Endothelial cell (in vitro differentiated cells): ENCODE results near the gene MAD1L1. TPM values are rescaled to one million over a fixed set of nuclear protein-coding genes. Genes with fewer than 3 reads are reported as not detected.

Experiments used
- DNase-seq: peaks from one replicate; pipeline ENCODE4 v3.0.0; 2021; ENCODE audit warnings: low spot score
- H3K27ac Mint-ChIP-seq: one replicate; pipeline ENCODE4 v1.8.0; 2021; ENCODE audit warnings: mixed read lengths, inconsistent platforms; ENCODE audit not compliant: unreplicated experiment
- H3K27me3 Mint-ChIP-seq: one replicate; pipeline ENCODE4 v1.8.0; 2021; ENCODE audit warnings: mild to moderate bottlenecking, moderate library complexity, mixed read lengths, inconsistent platforms; ENCODE audit not compliant: unreplicated experiment
- H3K36me3 Mint-ChIP-seq: one replicate; pipeline ENCODE4 v1.8.0; 2021; ENCODE audit warnings: mild to moderate bottlenecking, low read depth, mixed read lengths, inconsistent platforms; ENCODE audit not compliant: unreplicated experiment
- H3K4me1 Mint-ChIP-seq: one replicate; pipeline ENCODE4 v1.8.0; 2021; ENCODE audit warnings: mild to moderate bottlenecking, mixed read lengths, inconsistent platforms; ENCODE audit not compliant: unreplicated experiment
- H3K4me3 Mint-ChIP-seq: one replicate; pipeline ENCODE4 v1.8.0; 2021; ENCODE audit warnings: mild to moderate bottlenecking, mixed read lengths, inconsistent platforms; ENCODE audit not compliant: unreplicated experiment
- H3K9me3 Mint-ChIP-seq: one replicate; pipeline ENCODE4 v1.8.0; 2021; ENCODE audit warnings: mixed read lengths, inconsistent platforms; ENCODE audit not compliant: unreplicated experiment
- total RNA-seq: library from RNA; stranded (reverse); fragmentation: NEBNext Ultra II Directional; extraction: Animal tissue kit (Norgen Biotek cat#: 25700); gene quantifications from one replicate; pipeline ENCODE4 v1.2.1, GENCODE V29; 2021; ENCODE audit not compliant: unreplicated experiment
- TF ChIP-seq, protein P1 (sequence below): fragments of 200-600 bp; sonication (generic); IDR thresholded peaks from one replicate; pipeline ENCODE4 v1.5.0; 2021; ENCODE audit warnings: antibody characterized with exemption; ENCODE audit not compliant: unreplicated experiment

The MAD1L1 gene
- total RNA-seq, 1 donor from 2014 or later, result 43.3 TPM

DNA sequence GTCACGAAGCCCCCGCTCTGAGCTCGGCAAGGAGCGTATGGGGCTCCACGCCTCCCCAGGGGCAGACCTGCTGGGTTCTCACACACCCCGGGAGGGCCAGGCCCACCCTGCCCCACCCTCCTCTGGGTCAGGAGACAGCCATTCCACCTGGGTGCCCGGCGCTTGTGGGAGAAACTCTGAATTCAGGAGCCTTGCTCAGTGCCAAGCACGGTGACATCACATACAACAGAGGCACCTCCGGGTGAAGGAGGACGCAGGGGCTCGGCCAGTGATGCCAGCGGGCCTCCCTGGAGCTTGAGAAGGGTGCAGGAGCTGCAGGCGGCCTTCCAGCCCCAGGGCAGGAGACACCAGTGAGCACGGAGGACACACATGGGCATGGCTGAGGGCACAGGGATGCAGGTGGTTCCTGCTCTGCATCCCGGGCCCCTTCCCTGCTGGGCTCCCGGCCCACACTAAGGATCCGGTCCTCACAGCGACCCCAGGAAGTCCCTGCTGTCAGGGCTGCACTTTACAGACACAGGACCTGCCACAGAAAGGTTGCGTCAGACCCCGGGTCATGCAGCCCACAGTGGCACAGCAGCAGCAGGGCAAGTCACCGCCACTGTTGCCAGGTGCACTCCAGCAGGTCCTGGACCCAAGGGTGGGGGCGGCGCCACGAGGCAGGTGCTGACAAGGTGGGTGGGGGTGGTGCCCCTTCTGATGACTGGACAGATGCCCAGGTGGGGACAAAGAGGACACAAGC, 108.0 kb downstream of the MAD1L1 start:
- TF ChIP-seq, protein P1, sequence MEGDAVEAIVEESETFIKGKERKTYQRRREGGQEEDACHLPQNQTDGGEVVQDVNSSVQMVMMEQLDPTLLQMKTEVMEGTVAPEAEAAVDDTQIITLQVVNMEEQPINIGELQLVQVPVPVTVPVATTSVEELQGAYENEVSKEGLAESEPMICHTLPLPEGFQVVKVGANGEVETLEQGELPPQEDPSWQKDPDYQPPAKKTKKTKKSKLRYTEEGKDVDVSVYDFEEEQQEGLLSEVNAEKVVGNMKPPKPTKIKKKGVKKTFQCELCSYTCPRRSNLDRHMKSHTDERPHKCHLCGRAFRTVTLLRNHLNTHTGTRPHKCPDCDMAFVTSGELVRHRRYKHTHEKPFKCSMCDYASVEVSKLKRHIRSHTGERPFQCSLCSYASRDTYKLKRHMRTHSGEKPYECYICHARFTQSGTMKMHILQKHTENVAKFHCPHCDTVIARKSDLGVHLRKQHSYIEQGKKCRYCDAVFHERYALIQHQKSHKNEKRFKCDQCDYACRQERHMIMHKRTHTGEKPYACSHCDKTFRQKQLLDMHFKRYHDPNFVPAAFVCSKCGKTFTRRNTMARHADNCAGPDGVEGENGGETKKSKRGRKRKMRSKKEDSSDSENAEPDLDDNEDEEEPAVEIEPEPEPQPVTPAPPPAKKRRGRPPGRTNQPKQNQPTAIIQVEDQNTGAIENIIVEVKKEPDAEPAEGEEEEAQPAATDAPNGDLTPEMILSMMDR, result no peak
- H3K27me3 Mint-ChIP-seq, result peaks cover 16% of the 10 kb centered on the region
- H3K9me3 Mint-ChIP-seq, result no peaks in the 10 kb centered on the region

DNA sequence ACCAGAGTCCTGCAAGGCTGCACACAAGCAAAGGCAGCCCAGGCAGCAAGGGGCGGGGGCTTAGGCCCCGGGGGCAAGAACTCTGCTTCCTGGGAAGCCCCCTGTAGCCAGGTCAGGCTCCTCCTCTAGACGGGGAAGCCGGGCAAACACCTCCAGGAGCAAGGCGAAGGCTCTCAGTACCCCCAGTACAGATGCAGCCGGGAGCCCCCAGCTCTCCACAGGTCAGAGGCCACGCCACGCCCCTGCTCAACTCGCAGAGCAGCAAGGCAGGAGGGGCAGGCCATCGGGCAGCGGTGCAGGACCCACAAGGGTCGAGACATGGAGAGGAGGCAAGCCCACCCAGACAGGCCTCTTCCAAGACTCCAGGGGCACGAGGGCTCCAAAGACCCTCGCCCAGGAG, 108.8 kb downstream of the MAD1L1 start:
- Mint-ChIP-seq H3K4me1 (no peaks in the 10 kb centered on the region), H3K4me3 (no peak overlapping the region), H3K27me3 (peaks cover 18% of the 10 kb centered on the region), H3K9me3 (no peaks in the 10 kb centered on the region), H3K36me3 (peaks cover 9% of the 10 kb centered on the region), H3K27ac (no peak overlapping the region)
- DNase-seq, result no peak
- TF ChIP-seq, protein P1, result no peak

More for the DNA sequence above, 108.0 kb downstream of the MAD1L1 start:
- DNase-seq, result no peak
- no peak overlapping the region for H3K27ac Mint-ChIP-seq
- H3K4me3 Mint-ChIP-seq, result no peak overlapping the region
- H3K36me3 Mint-ChIP-seq, result peaks cover 9% of the 10 kb centered on the region
- no peaks in the 10 kb centered on the region for H3K4me1 Mint-ChIP-seq

GRCh38 chr7:2123360-2123759, 109.4 kb downstream of the MAD1L1 start:
- TF ChIP-seq, protein P1, result no peak
- Mint-ChIP-seq H3K9me3 (no peaks in the 10 kb centered on the region), H3K36me3 (peaks cover 9% of the 10 kb centered on the region), H3K27ac (no peak overlapping the region), H3K4me1 (no peaks in the 10 kb centered on the region), H3K4me3 (no peak overlapping the region), H3K27me3 (peaks cover 17% of the 10 kb centered on the region)
- no peak for DNase-seq

DNA sequence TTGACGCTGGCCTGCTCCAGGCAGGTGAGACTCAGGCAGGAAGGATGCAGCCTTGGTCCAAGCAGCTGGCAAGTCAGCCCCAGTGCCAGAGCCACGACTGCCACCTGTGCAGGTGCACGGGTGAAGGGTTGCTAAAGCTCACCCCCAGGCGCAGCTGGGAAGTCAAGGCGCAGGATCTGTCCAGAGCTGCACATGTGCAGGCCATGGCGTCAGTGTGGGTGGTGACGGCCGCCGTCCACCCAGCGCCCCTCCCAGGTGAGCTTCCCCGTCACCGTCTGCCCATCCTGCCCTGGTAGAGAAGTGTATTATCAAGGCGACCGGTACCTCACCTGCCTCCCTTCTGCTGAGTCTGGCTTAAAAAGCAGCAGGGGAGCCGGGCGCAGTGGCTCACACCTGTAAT, 110.1 kb downstream of the MAD1L1 start:
- peaks cover 6% of the 10 kb centered on the region for H3K36me3 Mint-ChIP-seq
- TF ChIP-seq, protein P1, result no peak
- DNase-seq, result no peak
- H3K27me3 Mint-ChIP-seq, result peaks cover 18% of the 10 kb centered on the region
- no peaks in the 10 kb centered on the region for H3K9me3 Mint-ChIP-seq
- no peak overlapping the region for H3K4me3 Mint-ChIP-seq
- H3K4me1 Mint-ChIP-seq, result peaks cover 1% of the 10 kb centered on the region
- H3K27ac Mint-ChIP-seq, result no peak overlapping the region
